Raji (cell line): ENCODE measurements around the gene RHCE.

Experiments used
- POLR2A ChIP-seq: IDR thresholded peaks from 2 replicates; pipeline ENCODE4 v1.6.1; 2011; ENCODE audit warnings: low read depth, low read length, control low read depth; ENCODE audit not compliant: insufficient read depth

The RHCE gene

DNA sequence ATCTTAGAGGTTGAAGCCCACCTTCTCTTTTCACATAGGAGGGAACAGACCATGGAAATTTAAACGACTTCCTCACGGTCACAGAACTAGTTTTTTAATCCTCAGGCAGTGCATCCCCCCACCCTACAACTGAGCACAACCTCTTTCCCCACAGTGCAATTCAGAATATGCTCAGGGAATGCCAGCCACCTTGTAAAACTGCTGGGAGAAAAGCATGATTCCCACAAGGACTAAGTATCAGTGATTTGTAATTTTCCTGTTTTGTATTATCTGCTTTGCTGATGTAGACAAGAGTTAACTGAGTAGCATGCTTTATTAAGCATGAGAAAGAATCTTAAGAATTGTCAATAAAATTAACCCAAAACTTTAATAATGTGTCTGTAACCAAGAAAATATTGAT lies 58.7 kb downstream of the RHCE start:
- no peak for TF ChIP-seq POLR2A

DNA sequence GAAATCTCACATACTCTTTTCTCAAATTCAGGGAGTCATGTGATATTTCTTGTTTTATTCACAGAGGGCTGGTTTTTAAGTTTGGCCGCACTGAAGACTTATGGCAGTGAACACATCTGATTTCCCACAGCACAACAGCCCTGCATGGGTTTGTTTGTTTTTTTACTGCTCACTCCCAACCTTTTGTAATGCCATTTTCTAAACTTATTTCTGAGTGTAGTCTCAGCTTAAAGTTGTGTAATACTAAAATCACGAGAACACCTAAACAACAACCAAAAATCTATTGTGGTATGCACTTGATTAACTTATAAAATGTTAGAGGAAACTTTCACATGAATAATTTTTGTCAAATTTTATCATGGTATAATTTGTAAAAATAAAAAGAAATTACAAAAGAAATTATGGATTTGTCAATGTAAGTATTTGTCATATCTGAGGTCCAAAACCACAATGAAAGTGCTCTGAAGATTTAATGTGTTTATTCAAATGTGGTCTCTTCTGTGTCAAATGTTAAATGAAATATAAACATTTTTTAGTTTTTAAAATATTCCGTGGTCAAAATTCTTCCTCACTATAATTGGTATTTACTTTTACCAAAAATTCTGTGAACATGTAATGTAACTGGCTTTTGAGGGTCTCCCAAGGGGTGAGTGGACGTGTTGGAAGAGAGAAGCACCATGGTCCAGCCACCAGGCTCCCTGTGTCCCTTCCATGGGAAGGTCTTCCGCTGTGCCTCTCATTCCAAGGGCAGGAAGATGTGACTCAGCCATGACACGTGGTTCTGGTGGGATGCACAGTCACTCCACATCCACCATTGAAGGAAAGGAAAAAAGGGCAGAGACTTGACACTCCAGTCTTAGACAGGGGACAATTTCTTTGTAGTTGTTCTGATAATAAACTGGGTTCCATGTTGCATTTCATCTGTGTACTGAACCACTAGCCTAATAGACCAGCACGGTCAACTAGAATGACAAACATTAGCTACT lies 59.7 kb downstream of the RHCE start:
- no peak for TF ChIP-seq POLR2A

DNA sequence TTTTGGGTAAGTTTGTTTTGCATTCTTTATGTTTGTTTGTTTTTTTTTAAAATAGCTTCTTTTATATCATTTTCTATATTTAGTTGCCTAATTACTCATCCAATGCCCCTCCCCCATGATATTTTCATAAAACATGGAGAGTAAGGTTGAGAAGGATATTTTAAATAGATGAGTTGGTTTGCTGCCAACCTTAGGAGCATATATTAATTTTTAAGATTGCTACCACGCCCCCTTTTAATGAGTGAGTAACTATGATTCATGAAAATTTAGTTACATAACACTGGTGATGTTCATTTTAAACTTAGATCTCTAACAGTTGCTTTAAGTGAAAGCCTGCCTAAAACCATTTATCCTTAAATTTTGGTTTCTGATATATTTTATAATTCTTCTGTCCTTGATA lies 63.8 kb downstream of the RHCE start:
- no peak for TF ChIP-seq POLR2A

DNA sequence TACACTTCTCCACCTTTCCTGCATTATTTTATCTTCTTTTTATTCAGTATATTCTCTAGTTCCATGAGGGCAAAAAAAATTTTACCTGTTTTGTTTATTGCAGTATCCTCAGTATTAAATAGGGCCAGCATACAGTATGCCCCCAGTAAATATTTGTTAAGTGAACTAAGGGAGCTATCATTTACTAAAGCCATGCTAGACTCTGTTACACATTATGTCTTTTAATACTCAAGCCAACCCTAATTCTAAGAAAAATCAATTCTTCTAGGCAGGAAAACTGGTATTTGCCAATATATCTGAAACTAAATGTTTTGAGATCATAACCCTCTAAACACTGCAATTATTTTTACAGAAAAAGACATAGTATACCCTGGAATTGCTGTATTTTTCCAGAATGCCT lies 64.2 kb downstream of the RHCE start:
- TF ChIP-seq POLR2A = no peak

DNA sequence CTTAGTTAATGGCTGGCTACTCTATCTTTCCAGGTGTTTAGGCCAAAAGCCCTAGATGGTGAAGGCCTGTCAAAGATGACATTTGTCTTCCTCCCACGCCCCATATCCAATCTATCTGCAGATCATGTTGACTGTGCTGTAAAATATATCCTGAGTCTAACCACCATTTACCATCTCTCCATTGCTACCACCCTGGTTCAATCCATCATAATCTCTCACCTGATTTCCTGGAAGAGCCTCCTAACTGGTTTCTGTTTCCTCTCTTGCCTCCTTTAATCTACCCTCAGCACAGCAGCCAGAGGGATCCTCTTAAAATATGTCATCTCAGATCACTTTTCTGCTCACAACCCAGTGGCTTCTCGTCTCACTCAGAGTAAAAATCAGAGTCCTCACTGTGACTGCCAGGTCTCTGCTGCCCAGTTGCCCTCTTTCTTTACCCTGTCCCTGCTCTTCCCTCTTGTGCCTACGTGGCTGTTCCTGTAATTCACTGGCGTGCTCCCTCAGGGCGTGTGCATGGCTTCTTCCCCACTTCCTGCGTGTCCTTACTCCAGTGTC lies 64.7 kb downstream of the RHCE start:
- TF ChIP-seq POLR2A = no peak

DNA sequence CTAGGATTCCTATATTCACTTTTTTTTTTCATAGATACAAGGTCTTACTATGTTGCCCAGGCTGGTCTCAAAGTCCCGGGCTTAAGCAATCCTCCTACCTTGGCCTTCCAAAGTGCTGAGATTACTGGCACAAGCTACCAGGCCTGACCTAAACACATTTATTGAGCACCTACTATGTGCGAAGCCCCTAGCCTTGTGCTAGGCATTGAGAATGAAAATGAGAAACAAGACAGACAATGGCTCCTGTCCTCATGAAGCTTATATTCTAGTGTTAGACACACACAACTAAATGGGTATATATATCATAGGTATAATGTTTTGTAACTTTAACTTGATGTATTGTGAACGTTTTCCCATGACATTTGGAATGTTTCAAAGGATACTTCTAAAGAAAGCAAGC lies 71.0 kb downstream of the RHCE start:
- TF ChIP-seq POLR2A = no peak

DNA sequence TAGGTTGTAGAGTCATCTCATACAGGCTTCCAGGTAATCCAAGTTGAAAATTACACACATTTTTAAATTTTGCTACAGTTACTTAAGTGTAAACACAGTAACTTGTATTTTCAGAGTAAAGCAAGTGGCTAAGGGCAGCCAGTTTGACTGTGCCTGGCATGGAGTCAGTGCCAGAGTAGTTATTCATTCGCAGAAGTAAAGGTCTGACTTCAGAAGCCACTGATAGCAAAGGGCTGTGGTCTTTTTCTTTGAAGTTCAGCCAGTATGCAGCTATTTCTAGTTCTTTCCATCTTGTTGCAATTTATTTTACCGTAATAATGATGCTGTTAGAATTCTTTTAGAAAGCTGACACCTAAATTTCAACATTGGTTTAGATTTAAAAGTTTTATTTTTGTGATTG lies 73.1 kb downstream of the RHCE start:
- no peak for TF ChIP-seq POLR2A

DNA sequence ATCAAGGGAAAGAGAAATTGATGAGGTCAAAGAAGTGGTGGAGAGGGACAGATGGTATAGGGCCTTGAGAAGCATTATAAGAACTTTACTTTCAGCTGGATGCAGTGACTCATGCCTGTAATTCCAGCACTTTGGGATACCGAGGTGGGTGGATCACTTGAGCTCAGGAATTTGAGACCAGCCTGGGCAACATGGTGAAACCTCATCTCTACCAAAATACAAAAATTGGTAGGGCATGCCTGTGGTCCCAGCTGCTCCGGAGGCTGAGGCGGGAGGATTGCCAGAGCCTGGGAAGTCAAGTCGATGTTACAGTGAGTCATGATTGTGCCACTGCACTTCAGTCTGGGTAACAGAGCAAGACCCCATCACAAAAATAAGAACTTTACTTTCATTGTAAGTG lies 76.8 kb downstream of the RHCE start:
- no peak for TF ChIP-seq POLR2A

DNA sequence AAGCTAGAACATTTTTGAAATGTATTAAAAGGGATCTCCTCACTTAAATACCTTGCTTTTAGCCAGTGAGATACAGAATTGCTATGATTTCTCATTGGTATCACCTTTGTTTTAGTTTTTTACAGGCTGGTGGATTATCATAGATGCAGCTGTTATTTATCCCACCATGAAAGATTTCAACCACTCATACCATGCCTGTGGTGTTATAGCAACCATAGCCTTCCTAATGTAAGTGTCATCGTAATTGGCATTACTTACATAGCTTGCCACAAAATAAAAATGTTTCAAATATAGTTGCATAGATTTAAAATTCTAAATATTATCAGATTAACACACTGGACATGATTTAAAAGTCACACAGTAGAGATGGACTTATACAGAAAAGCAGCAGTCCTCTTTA lies 77.8 kb downstream of the RHCE start:
- TF ChIP-seq POLR2A = no peak

DNA sequence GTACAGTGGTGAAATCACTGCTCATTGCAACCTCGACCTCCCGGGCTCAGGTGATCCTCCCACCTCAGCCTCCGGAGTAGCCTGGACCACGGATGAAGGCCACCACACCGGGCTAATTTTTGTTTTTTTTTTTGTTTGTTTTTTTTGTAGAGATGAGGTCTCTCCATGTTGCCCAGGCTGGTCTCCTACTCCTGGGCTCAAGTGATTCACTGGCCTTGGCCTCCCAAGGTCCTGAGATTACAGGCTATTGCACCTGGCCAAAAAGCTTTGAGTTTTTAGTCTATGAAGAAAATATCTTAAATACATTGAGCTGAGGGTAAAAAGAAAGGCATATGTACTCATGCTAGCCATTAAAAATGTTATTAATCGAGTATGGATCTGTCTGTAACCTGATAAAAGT lies 78.9 kb downstream of the RHCE start:
- TF ChIP-seq POLR2A = no peak

DNA sequence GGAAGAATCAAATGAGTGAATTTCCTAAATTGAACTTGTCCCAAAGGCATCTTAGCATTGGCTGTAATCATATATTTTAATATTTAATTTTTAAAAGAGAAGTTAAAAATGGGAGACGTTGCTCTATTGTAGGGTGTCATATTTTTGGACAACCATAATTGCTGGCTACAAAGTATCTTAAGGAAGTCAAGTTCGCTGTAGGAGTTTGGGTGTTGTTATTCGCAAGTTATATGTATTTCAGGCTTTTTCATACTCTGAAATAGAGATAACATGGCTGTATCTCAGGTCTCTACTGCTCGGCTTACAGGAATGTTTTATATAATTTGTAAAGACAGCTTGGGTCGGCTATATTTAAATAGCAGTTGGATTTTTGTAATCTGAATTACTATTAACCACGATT lies 81.6 kb downstream of the RHCE start:
- no peak for TF ChIP-seq POLR2A

DNA sequence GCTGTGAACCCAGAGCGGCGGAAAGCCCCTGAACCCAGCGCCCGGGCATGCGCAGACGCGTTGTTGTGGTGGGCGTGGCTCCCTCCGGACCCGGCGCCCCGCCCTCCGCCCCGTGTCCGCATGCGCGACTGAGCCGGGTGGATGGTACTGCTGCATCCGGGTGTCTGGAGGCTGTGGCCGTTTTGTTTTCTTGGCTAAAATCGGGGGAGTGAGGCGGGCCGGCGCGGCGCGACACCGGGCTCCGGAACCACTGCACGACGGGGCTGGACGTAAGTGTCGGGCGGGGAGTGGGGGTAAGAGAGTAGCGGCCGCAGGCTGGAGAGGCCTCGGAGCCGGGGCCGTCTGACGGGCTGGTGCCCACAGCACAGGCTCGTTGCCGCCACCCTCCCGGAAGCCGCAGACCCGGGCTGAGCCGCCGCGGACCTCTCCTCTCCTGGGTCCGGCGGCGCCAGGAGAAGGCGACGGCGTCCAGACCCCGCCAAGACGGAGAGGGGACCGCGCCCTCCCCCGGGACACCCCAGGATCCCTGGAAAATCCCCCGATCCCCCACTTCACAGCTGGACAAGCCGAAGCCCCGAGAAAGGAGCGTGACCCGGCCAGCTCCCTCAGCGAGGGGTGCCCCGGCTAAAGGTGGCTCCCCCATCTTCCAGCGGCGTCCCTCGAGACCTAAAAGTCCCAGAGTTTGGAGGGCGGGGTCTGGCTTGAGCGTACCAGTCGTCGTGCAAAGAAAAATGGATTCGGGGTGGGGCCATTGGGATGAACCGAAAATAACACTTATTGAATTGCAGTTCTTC lies 82.2 kb downstream of the RHCE start, which contains the start of gene TMEM50A:
Gene TMEM50A, plus strand, starts transcription at position 147 of the 794 bp plus-strand sequence. CDS start 2,153 bp downstream, outside the sequence.
- TF ChIP-seq POLR2A = peak; percentile 86

DNA sequence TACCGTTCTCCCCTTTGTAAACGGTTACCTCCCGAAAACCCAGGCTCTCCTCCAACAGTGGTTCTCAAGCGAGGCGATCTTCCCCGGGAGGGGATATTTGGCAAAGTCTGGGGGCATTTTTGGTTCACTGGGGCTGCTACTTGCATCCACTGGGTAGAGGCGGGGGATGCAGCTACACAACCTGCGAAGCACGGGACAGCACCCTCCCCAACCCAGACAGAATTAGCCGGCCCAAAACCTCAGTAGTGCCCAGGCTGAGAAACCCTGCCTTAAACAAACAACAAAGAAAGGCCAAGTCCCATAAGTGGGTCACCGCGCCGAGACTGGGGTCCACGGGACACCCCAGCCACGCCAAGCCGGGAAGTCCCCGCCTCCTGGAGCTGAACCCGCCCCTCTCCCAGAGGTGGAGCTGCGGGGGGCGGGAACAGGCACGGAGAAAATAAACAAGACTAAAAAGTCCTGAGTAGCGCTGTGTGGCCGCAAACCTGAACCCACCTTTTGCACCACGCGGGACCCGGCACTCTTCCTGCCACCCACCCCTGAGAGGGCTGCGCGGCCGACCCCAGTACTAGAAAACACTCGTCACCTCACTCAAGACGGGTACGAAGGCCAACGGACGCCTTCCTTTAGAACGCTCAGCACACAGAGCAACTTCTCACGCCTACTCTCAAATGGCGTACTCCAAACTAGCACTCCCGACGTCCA lies 83.0 kb downstream of the RHCE start:
- TF ChIP-seq POLR2A = peak; percentile 53

DNA sequence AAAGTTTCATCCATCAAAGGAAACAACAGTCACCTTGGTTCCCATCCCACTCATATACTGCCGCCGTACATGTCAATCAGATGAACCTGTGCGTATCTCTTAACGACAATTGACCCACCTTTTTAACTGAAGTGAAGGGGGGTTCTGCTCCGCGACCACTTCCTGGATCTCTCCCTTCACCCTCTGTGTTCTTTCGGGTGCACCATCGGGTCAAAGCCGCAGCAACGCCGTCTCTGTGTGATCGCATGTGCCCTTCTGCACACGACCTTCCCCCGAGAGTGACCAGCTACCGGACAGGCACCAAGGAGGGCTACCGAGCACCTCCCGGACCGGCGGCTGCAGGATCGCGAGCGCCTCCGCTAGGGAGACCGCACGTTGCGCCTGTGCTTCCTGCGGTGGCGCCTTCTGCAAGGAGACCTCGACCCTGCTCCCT lies 83.7 kb downstream of the RHCE start:
- 0 out of 2 replicates have a peak, but pooled peaks have one; percentile 23 for TF ChIP-seq POLR2A
